Umbilical cord (tissue), 2 donors: ENCODE results near the gene TMEM185A. TPM values are rescaled to one million over a fixed set of nuclear protein-coding genes. Genes with fewer than 3 reads are reported as not detected.
"Not testable (repeated sequence)": the region's sequence is repeated elsewhere in the genome, so short reads cannot be mapped to it uniquely, and the experiment has no call there.

ENCODE experiments used
- DNase-seq: peaks from one replicate; pipeline ENCODE4 v3.0.0-alpha.2; 2015; ENCODE audit warnings: low spot score
- total RNA-seq: library from RNA; depleted of rRNA; stranded (reverse); fragments of >200 nt; gene quantifications from one replicate; pipeline ENCODE4 v1.2.3, GENCODE V29; 2014; ENCODE audit warnings: low replicate concordance; ENCODE audit not compliant: insufficient read depth

The TMEM185A gene
- total RNA-seq, 1 donor from 2014 or later, result 28.4 TPM

GRCh38 chrX:149551939-149552248 lies 79.7 kb downstream of the TMEM185A start:
- not testable (repeated sequence) for DNase-seq

DNA sequence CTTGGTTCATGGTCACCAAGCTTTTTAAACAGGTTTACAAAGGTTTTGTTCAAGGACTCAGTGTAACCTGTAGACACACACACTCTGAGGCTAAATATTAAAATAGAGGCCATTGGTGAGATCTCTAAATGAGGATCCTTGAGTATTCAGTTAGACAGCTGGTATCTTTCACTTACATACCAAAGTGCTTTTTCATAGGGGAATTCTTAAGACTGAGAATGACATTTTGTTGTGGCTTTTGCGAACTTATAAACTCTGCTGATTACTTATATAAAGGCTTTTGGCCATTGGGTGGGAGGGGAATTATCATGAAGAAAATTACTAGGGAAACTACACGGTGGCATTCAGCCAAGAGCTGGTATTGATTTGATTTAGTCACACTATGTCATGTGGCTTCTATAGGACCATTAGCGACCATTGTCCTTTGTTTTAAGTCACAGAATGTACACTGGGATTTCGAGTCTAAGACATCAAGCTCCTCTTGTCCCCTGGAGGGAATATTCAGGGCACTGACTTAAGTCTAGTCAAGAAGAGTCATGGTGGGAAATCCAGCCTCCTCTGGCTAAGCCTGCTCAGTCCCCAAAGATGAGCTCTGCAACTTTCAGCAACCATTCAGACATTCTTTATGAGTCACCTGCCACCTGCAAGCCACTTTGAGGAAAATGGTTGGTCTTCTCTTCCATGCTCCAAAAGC lies 80.2 kb downstream of the TMEM185A start:
- not testable (repeated sequence) for DNase-seq

- not testable (repeated sequence) for DNase-seq
Measured at GRCh38 chrX:149550454-149550853, 81.1 kb downstream of the TMEM185A start.

DNA sequence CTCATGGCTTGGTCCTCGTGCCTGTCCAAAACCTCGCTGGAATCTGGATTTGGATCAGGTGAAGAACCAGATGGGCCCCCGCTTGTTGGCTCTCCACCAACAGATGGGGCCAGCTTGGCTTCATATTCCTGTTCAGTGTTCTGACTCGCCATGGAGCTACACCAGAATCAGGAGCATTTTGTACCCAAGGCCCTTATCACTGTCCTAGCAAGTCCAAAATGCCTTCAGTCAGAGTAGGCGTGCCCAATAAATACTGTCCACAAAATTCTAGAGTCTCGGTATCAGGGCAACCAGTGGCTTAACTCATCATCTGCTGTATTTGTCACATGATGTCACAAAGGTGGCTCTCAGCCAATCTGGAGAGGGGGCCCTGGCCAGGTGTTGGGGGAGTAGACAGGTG lies 81.9 kb downstream of the TMEM185A start, which contains the start of gene HSFX3:
HSFX3 (minus strand) TSS at position 224 of the 400 bp plus-strand sequence; CDS start at position 152, 72 bp downstream.
- DNase-seq, result not testable (repeated sequence)

- DNase-seq, result not testable (repeated sequence)
Measured at GRCh38 chrX:149547782-149548181, 83.8 kb downstream of the TMEM185A start.

DNA sequence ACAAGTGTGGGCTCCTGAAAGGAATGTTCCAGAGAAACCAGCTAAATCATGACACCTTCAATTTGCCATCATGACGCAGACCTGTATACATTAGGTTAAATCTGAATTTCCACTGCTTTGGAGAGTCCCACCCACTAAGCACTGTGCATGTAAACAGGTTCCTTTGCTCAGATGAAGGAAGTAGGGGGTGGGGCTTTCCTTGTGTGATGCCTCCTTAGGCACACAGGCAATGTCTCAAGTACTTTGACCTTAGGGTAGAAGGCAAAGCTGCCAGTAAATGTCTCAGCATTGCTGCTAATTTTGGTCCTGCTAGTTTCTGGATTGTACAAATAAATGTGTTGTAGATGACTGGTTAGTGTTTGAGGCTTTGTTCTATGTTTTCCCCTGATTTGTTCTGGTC lies 84.6 kb downstream of the TMEM185A start:
- not testable (repeated sequence) for DNase-seq

Other genes with a start within 250 kb of the TMEM185A start
- gene IDS, start 126.5 kb downstream of the TMEM185A start, total RNA-seq, result 43.6 TPM
- 6.3 TPM for gene EOLA1, start 90.8 kb downstream of the TMEM185A start, total RNA-seq
- gene HSFX3, start 81.9 kb downstream of the TMEM185A start, total RNA-seq, result not detected
- not detected for gene MAGEA9B, start 44.3 kb downstream of the TMEM185A start, total RNA-seq
- 0.96 TPM for gene HSFX2, start 36.5 kb downstream of the TMEM185A start, total RNA-seq
- not detected for gene MAGEA11, start 80.3 kb upstream of the TMEM185A start, total RNA-seq
- gene HSFX1, start 142.3 kb upstream of the TMEM185A start, total RNA-seq, result 3.9 TPM
- not detected for gene MAGEA9, start 150.1 kb upstream of the TMEM185A start, total RNA-seq
- 4.3 TPM for gene MAGEA8, start 249.4 kb upstream of the TMEM185A start, total RNA-seq